Tibial nerve (tissue), 3 donors: ENCODE measurements around the gene CAPN8.

Source experiments
- CTCF ChIP-seq, 5 experiments: fragments of 200-600 bp in 3 of 5; fragments of 450-650 bp in 2 of 5; sonication (generic) in 3 of 5; IDR thresholded peaks; one replicate each; pipeline ENCODE4 v1.5.1; 2016 to 2019; ENCODE audit warnings: antibody characterized with exemption in 5 of 5, mild to moderate bottlenecking in 3 of 5, moderate library complexity in 2 of 5
- POLR2A ChIP-seq, 2 donors: fragments of 450-650 bp; IDR thresholded peaks; one replicate each; pipeline ENCODE4 v1.6.1; 2017; ENCODE audit warnings: antibody characterized with exemption in 2 of 2, mild to moderate bottlenecking in 2 of 2, moderate library complexity in 2 of 2

GRCh38 chr1:223702735-223703667 lies 37.5 kb upstream of the CAPN8 start:
- no peak for TF ChIP-seq CTCF (IDR thresholded peaks at IDR 0.05)
- TF ChIP-seq POLR2A (IDR thresholded peaks at IDR 0.05) = no peak
